OCI-LY7 (cell line): Measurements from ENCODE around the gene TUG1.

ENCODE experiments used
- CTCF ChIP-seq: fragments of 200-600 bp; sonication (generic); conservative IDR thresholded peaks from 2 replicates; pipeline ENCODE4 v1.5.1; 2014; ENCODE audit warnings: mild to moderate bottlenecking, antibody characterized with exemption, low read length, moderate library complexity, mixed read lengths
- EZH2phosphoT487 ChIP-seq: fragments of 200-600 bp; sonication (generic); IDR thresholded peaks from 2 replicates; pipeline ENCODE4 v1.6.1; 2018; ENCODE audit warnings: low read depth, borderline replicate concordance, mild to moderate bottlenecking, mixed run types, antibody characterized with exemption, low read length, moderate library complexity, mixed read lengths

DNA sequence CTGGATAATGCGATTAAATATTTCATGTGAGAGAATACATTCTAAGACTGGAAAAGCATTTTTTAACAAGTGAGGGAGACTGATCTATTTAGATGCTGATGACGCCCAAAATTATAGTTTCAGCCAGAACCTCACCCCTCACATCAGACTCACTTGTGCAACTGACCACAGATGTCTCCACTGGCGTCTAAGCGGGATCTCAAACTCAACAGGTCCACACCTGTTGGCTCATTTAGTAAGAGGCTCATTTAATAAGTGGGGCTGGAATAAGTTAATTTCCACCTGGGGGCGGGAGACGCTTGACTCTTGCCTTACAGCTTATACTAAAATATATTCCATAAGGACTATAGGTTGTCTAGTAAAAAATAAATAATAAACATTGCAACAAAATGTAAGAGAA lies 48.0 kb upstream of the TUG1 start:
- TF ChIP-seq EZH2phosphoT487 = no peak
- TF ChIP-seq CTCF = no peak
